GM10248 (cell line): ENCODE measurements around the gene TOP2B.

Experiments
- CTCF ChIA-PET: fragments of 300-600 bp; sonication (Branson Sonifier 250); formaldehyde crosslinking; extraction: SDS; loops from one replicate; lab custom pipeline; 2021; ENCODE audit warnings: antibody characterized with exemption; lab: Yijun Ruan, JAX
- POLR2A ChIA-PET: fragments of 350-650 bp; sonication (Branson Sonifier 250); formaldehyde crosslinking; extraction: SDS; loops from one replicate; lab custom pipeline; 2020; ENCODE audit warnings: antibody characterized with exemption; lab: Yijun Ruan, JAX
- DNase-seq: peaks from one replicate; pipeline ENCODE4 v3.0.0; 2012; ENCODE audit errors: extremely low spot score
- CTCF ChIP-seq: IDR thresholded peaks from 2 replicates; pipeline ENCODE4 v1.5.1; 2012; ENCODE audit warnings: mild to moderate bottlenecking, low read depth; ENCODE audit errors: extremely low read depth, missing control alignments, control extremely low read depth

TOP2B gene

GRCh38 chr3:25552251-25552650, 112.5 kb downstream of the TOP2B start:
- TF ChIP-seq CTCF = no peak
- DNase-seq = no peak
- CTCF ChIA-PET = interaction anchor here (1.1 kb wide), 1 partner anchor 14 kb away, joined by 3 read pairs; no protein-coding TSS in a partner anchor
- POLR2A ChIA-PET = no interaction called here

GRCh38 chr3:25548836-25549235, 115.9 kb downstream of the TOP2B start:
- POLR2A ChIA-PET = no interaction called here
- DNase-seq = no peak
- no peak for TF ChIP-seq CTCF
- CTCF ChIA-PET = interaction anchor here (1.1 to 2.0 kb wide), 2 partner anchors 8 to 11 kb away, joined by 3 to 5 read pairs; no protein-coding TSS in a partner anchor

GRCh38 chr3:25547943-25548674, 116.6 kb downstream of the TOP2B start:
- DNase-seq = no peak
- ChIA-PET CTCF (interaction anchor here (2.0 kb wide), 1 partner anchor 12 kb away, joined by 5 read pairs; no protein-coding TSS in a partner anchor), POLR2A (no interaction called here)
- TF ChIP-seq CTCF = no peak
